Measurements from ENCODE around the gene PGPEP1.

The PGPEP1 gene

GRCh38 chr19:18304458-18305310 lies 35.7 kb upstream of the PGPEP1 start:
- Histone ChIP-seq H3K4me3 (ENCODE audit: low read depth, low read length) (peak overlapping the region; percentile 34), H3K27ac (peak overlapping the region; percentile 90), H3K27me3 (ENCODE audit: insufficient read depth, low read depth, severe bottlenecking) (no peaks in the 10 kb centered on the region), H3K36me3 (peaks cover 38% of the 10 kb centered on the region), H3K9me3 (ENCODE audit: severe bottlenecking) (no peaks in the 10 kb centered on the region)
- no peak for TF ChIP-seq CTCF (IDR thresholded peaks at IDR 0.05; ENCODE audit: low read depth, low read length)
- peak; percentile 68 for DNase-seq

GRCh38 chr19:18306209-18306887 lies 34.0 kb upstream of the PGPEP1 start:
- peaks cover 55% of the 10 kb centered on the region for H3K36me3 ChIP-seq
- no peak for DNase-seq
- no peak for TF ChIP-seq CTCF (IDR thresholded peaks at IDR 0.05; ENCODE audit: low read depth, low read length)
- no peak overlapping the region for H3K4me3 ChIP-seq (ENCODE audit: low read depth, low read length)
- H3K9me3 ChIP-seq (ENCODE audit: severe bottlenecking): no peaks in the 10 kb centered on the region
- no peaks in the 10 kb centered on the region for H3K27me3 ChIP-seq (ENCODE audit: insufficient read depth, low read depth, severe bottlenecking)
- no peak overlapping the region for H3K27ac ChIP-seq

- Histone ChIP-seq H3K27me3 (ENCODE audit: insufficient read depth, low read depth, severe bottlenecking) (no peaks in the 10 kb centered on the region), H3K9me3 (ENCODE audit: severe bottlenecking) (no peaks in the 10 kb centered on the region), H3K27ac (no peak overlapping the region), H3K4me3 (ENCODE audit: low read depth, low read length) (no peak overlapping the region), H3K36me3 (peaks cover 60% of the 10 kb centered on the region)
- TF ChIP-seq CTCF (IDR thresholded peaks at IDR 0.05; ENCODE audit: low read depth, low read length): no peak
- no peak for DNase-seq
Observed at GRCh38 chr19:18306888-18307260, 33.5 kb upstream of the PGPEP1 start.

GRCh38 chr19:18307271-18307681 lies 33.1 kb upstream of the PGPEP1 start:
- no peaks in the 10 kb centered on the region for H3K9me3 ChIP-seq (ENCODE audit: severe bottlenecking)
- H3K27ac ChIP-seq: no peak overlapping the region
- peaks cover 64% of the 10 kb centered on the region for H3K36me3 ChIP-seq
- no peak overlapping the region for H3K4me3 ChIP-seq (ENCODE audit: low read depth, low read length)
- DNase-seq: no peak
- H3K27me3 ChIP-seq (ENCODE audit: insufficient read depth, low read depth, severe bottlenecking): no peaks in the 10 kb centered on the region
- no peak for TF ChIP-seq CTCF (IDR thresholded peaks at IDR 0.05; ENCODE audit: low read depth, low read length)

GRCh38 chr19:18308051-18308947 lies 32.1 kb upstream of the PGPEP1 start:
- H3K9me3 ChIP-seq (ENCODE audit: severe bottlenecking): no peaks in the 10 kb centered on the region
- DNase-seq: no peak
- TF ChIP-seq CTCF (IDR thresholded peaks at IDR 0.05; ENCODE audit: low read depth, low read length): no peak
- H3K36me3 ChIP-seq: peaks cover 74% of the 10 kb centered on the region
- no peak overlapping the region for H3K4me3 ChIP-seq (ENCODE audit: low read depth, low read length)
- H3K27ac ChIP-seq: no peak overlapping the region
- H3K27me3 ChIP-seq (ENCODE audit: insufficient read depth, low read depth, severe bottlenecking): no peaks in the 10 kb centered on the region
